Upper lobe of left lung (tissue), 6 donors: ENCODE results near the gene GALNT4. TPM values are rescaled to one million over a fixed set of nuclear protein-coding genes. Genes with fewer than 3 reads are reported as not detected.

Experiments used
- ATAC-seq, 2 donors: fragments of 200-7000 bp; cut with Tn5 transposase; one replicate each; pipeline ENCODE4 v1.9.1; 2022; ENCODE audit warnings: mild to moderate bottlenecking in 2 of 2, moderate library complexity in 2 of 2; ENCODE audit not compliant: low FRiP score in 2 of 2
- DNase-seq, 2 donors: peaks; one replicate each; pipeline ENCODE4 v3.0.0-alpha.2; 2019 to 2020
- H3K27ac ChIP-seq, 4 donors: fragments of 200-600 bp; sonication (generic); one replicate each; pipeline ENCODE4 v1.5.1; 2016 to 2019
- H3K27me3 ChIP-seq, 4 donors: fragments of 200-600 bp; sonication (generic); one replicate each; pipeline ENCODE4 v1.5.1; 2017 to 2019
- H3K36me3 ChIP-seq, 4 donors: fragments of 200-600 bp; sonication (generic); one replicate each; pipeline ENCODE4 v1.5.1; 2016 to 2019
- H3K4me1 ChIP-seq, 4 donors: fragments of 200-600 bp; sonication (generic); one replicate each; pipeline ENCODE4 v1.5.1; 2018 to 2019
- H3K4me3 ChIP-seq, 4 donors: fragments of 200-600 bp; sonication (generic); one replicate each; pipeline ENCODE4 v1.5.1; 2017 to 2019; ENCODE audit warnings: mild to moderate bottlenecking in 2 of 4, moderate library complexity in 1 of 4
- H3K9me3 ChIP-seq, 4 donors: fragments of 200-600 bp; sonication (generic); one replicate each; pipeline ENCODE4 v1.5.1; 2018 to 2019
- CTCF ChIP-seq, 6 experiments: fragments of 450-650 bp in 4 of 6; fragments of 200-600 bp in 2 of 6; sonication (generic) in 2 of 6; IDR thresholded peaks; one replicate each; pipeline ENCODE4 v1.5.1; 2016 to 2019; ENCODE audit warnings: antibody characterized with exemption in 6 of 6
- EP300 ChIP-seq, 4 donors: sonication (generic); formaldehyde crosslinking; IDR thresholded peaks; one replicate each; pipeline ENCODE4 v1.5.1; 2017; ENCODE audit warnings: antibody characterized with exemption in 4 of 4, control low read depth in 2 of 4
- POLR2A ChIP-seq, 4 donors: fragments of 450-650 bp; IDR thresholded peaks; one replicate each; pipeline ENCODE4 v1.5.1; 2016 to 2017; ENCODE audit warnings: antibody characterized with exemption in 4 of 4, mild to moderate bottlenecking in 2 of 4
- POLR2AphosphoS5 ChIP-seq, 2 donors: sonication (generic); formaldehyde crosslinking; IDR thresholded peaks; one replicate each; pipeline ENCODE4 v1.5.1; 2017; ENCODE audit warnings: antibody characterized with exemption in 2 of 2
- WGBS, 2 donors: methylation state at CpG; one replicate each; pipeline ENCODE4 v1.1.5; 2017 to 2018; 5-methylcytosine and 5-hydroxymethylcytosine counted together
- total RNA-seq, 6 donors: library from RNA; depleted of rRNA in 4 of 6; stranded (reverse); fragments of >200 nt in 4 of 6; gene quantifications; one replicate each; pipeline versions ENCODE4 v1.1.0 to v1.2.1, GENCODE V29; 2016 to 2021
- donor health status: DM: no; HTN: no; CAD: no; lungs with moderate emphysema.
- donor health status: DM: no; HTN: yes; CAD: no; lungs with severe emphysema.

Gene GALNT4
- total RNA-seq, 6 donors from 2014 or later, result 2.4 to 13.5 (median 7.9) TPM

- H3K27me3 ChIP-seq, result no peaks in the 10 kb centered on the region
- 91 to 92% methylated on average over 8 of the region's 8 CpGs for WGBS, 2 donors
- no peaks in the 10 kb centered on the region for H3K36me3 ChIP-seq
- DNase-seq (no peak), ATAC-seq (no peak)
- H3K9me3 ChIP-seq, result no peaks in the 10 kb centered on the region
- no peak overlapping the region for H3K4me3 ChIP-seq
- H3K4me1 ChIP-seq, result peaks cover 0 to 8% (median 5%) of the 10 kb centered on the region in 4 donors
- H3K27ac ChIP-seq, result peak overlapping the region in 1 of 4 donors; percentile 8
- TF ChIP-seq POLR2A (IDR thresholded peaks at IDR 0.05), result no peak
Measured at GRCh38 chr12:89477633-89478279, 46.8 kb downstream of the GALNT4 start.

- Histone ChIP-seq H3K36me3 (no peaks in the 10 kb centered on the region), H3K27ac (peak overlapping the region in 1 of 4 donors; percentile 8), H3K4me1 (peaks cover 0 to 8% (median 5%) of the 10 kb centered on the region in 4 donors), H3K9me3 (no peaks in the 10 kb centered on the region), H3K27me3 (no peaks in the 10 kb centered on the region), H3K4me3 (no peak overlapping the region)
- WGBS, 2 donors, result 73 to 79% methylated on average over 4 of the region's 4 CpGs
- TF ChIP-seq EP300 (IDR thresholded peaks at IDR 0.05) (no peak), CTCF (IDR thresholded peaks at IDR 0.05) (no peak), POLR2AphosphoS5 (IDR thresholded peaks at IDR 0.05) (no peak), POLR2A (IDR thresholded peaks at IDR 0.05) (no peak)
- no peak for DNase-seq
- no peak for ATAC-seq
Measured at GRCh38 chr12:89476904-89477595, 47.5 kb downstream of the GALNT4 start.

- 93 to 98% methylated on average over 3 of the region's 3 CpGs for WGBS, 2 donors
Measured at GRCh38 chr12:89476232-89476631, 48.4 kb downstream of the GALNT4 start.

DNA sequence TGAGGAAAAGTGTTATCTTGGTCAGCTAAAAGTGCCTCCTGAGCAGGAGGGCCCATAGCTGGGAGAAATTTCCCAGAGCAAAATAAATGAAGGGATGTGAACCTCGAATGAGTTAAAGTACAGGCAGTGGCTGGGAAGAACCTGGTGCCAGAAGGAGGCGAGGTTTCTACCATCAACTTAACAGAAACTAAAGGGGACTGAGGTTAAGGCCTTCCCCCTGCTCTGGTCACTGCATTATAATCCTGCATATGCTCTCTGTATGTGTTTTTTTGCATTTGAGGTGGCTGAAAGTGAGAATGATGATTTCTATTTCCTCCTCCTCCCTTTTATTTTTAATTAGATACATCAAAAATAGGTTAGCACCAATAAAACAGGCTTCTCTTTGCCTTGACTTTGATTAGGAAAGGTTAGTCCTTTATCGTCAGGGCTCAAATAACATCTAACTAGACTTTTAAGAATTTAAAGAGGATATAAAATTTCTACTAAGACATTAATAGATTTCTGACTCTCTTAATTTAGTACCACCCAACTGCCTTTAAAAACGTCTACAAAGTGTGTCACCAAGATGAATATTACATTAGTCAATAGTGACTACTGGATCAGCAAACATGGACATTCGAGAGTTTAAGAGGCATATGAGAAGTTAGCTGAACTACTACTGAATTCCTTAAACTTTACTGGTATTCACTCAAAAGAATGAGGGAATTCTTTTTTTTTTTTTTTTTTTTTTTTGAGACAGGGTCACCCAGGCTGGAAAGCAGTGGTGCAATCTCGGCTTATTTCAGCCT lies 49.2 kb downstream of the GALNT4 start:
- WGBS, 2 donors, result 79% methylated on average over 6 of the region's 6 CpGs

More at GRCh38 chr12:89476232-89476631, 48.4 kb downstream of the GALNT4 start:
- TF ChIP-seq POLR2AphosphoS5 (IDR thresholded peaks at IDR 0.05) (no peak), CTCF (IDR thresholded peaks at IDR 0.05) (no peak), EP300 (IDR thresholded peaks at IDR 0.05) (no peak), POLR2A (IDR thresholded peaks at IDR 0.05) (no peak)
- peaks cover 0 to 8% (median 5%) of the 10 kb centered on the region in 4 donors for H3K4me1 ChIP-seq
- H3K4me3 ChIP-seq, result no peak overlapping the region
- H3K27ac ChIP-seq, result no peak overlapping the region
- no peaks in the 10 kb centered on the region for H3K27me3 ChIP-seq
- DNase-seq (no peak), ATAC-seq (no peak)
- no peaks in the 10 kb centered on the region for H3K9me3 ChIP-seq
- no peaks in the 10 kb centered on the region for H3K36me3 ChIP-seq

More for the DNA sequence above, 49.2 kb downstream of the GALNT4 start:
- Histone ChIP-seq H3K27ac (no peak overlapping the region), H3K9me3 (no peaks in the 10 kb centered on the region), H3K27me3 (no peaks in the 10 kb centered on the region), H3K4me1 (peaks cover 0 to 8% (median 5%) of the 10 kb centered on the region in 4 donors), H3K36me3 (no peaks in the 10 kb centered on the region), H3K4me3 (no peak overlapping the region)
- ATAC-seq (no peak), DNase-seq (no peak)
- TF ChIP-seq EP300 (IDR thresholded peaks at IDR 0.05), result no peak
- TF ChIP-seq POLR2AphosphoS5 (IDR thresholded peaks at IDR 0.05), result no peak
- no peak for TF ChIP-seq CTCF (IDR thresholded peaks at IDR 0.05)
- no peak for TF ChIP-seq POLR2A (IDR thresholded peaks at IDR 0.05)
